ENCODE data around the gene CTSK. TPM values are rescaled to one million over a fixed set of nuclear protein-coding genes. Genes with fewer than 3 reads are reported as not detected.
"Not testable (repeated sequence)": the region's sequence is repeated elsewhere in the genome, so short reads cannot be mapped to it uniquely, and the experiment has no call there.

Gene CTSK
- total RNA-seq, 1 donor from 2014 or later, result 2.8 TPM

GRCh38 chr1:150796374-150796773, 11.7 kb downstream of the CTSK start:
- no peaks in the 10 kb centered on the region for H3K27me3 Mint-ChIP-seq (ENCODE audit: low read depth)
- no peak for DNase-seq (ENCODE audit: low spot score)
- no peaks in the 10 kb centered on the region for H3K4me1 Mint-ChIP-seq (ENCODE audit: low read depth)
- H3K27ac Mint-ChIP-seq, result no peak overlapping the region
- H3K4me3 Mint-ChIP-seq (ENCODE audit: low read depth), result no peak overlapping the region
- peaks cover 14% of the 10 kb centered on the region for H3K36me3 Mint-ChIP-seq (ENCODE audit: low read depth)
- intact Hi-C loops (cut with micrococcal nuclease), result no loop called here
- no peaks in the 10 kb centered on the region for H3K9me3 Mint-ChIP-seq

- H3K27ac Mint-ChIP-seq; DNase-seq (ENCODE audit: low spot score); H3K27me3 Mint-ChIP-seq (ENCODE audit: low read depth); intact Hi-C loops (cut with micrococcal nuclease); H3K9me3 Mint-ChIP-seq; H3K4me1 Mint-ChIP-seq (ENCODE audit: low read depth); H3K4me3 Mint-ChIP-seq (ENCODE audit: low read depth): not testable (repeated sequence)
- peaks cover 14% of the 10 kb centered on the region for H3K36me3 Mint-ChIP-seq (ENCODE audit: low read depth)
These were observed 14.3 kb downstream of the CTSK start for GRCh38 chr1:150793778-150794177.

DNA sequence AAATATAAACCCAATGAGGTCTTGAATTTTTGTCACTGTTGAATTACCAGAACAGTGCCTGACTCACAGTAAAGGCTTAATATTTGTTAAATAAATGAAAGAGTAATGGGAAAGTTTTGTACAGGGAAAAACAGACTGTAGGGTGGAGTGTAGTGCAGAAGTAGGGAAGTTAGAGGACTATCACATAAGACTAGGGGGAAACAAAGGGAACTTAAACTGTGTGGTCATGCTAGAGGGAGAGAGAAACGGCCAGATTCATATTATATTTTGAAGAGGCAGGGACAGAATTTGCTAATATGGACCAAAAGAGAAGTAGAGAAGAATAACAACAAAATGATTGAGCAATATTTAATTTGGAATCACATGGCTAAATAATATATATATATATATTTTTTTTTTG, 14.8 kb downstream of the CTSK start:
- no peak for DNase-seq (ENCODE audit: low spot score)
- intact Hi-C loops (cut with micrococcal nuclease), result no loop called here
- Mint-ChIP-seq H3K27ac (no peak overlapping the region), H3K36me3 (ENCODE audit: low read depth) (peaks cover 11% of the 10 kb centered on the region), H3K4me1 (ENCODE audit: low read depth) (no peaks in the 10 kb centered on the region), H3K9me3 (no peaks in the 10 kb centered on the region), H3K27me3 (ENCODE audit: low read depth) (peaks cover 2% of the 10 kb centered on the region), H3K4me3 (ENCODE audit: low read depth) (no peak overlapping the region)

DNA sequence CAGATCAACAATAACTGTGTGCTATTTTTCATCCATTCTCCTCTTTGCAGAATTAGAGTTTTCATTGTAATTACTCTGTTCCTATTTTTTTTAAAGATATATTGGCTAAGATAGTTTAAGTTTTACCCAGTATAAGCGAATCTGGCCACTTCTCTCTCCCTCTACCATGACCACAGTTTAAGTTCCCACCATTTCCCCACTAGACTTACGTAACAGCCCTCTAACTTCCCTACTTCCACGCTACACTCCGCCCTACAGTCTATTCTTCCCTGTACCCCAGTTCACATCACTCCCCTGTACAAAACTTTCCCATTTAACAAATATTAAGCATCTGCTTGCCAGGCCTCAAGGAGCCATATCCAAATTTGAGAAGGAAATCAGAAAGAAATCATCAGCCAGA, 16.5 kb downstream of the CTSK start:
- DNase-seq (ENCODE audit: low spot score), result no peak
- Mint-ChIP-seq H3K27me3 (ENCODE audit: low read depth) (peaks cover 4% of the 10 kb centered on the region), H3K4me3 (ENCODE audit: low read depth) (no peak overlapping the region), H3K4me1 (ENCODE audit: low read depth) (peaks cover 8% of the 10 kb centered on the region), H3K27ac (no peak overlapping the region), H3K9me3 (no peaks in the 10 kb centered on the region), H3K36me3 (ENCODE audit: low read depth) (peaks cover 3% of the 10 kb centered on the region)
- intact Hi-C loops (cut with micrococcal nuclease), result no loop called here

DNA sequence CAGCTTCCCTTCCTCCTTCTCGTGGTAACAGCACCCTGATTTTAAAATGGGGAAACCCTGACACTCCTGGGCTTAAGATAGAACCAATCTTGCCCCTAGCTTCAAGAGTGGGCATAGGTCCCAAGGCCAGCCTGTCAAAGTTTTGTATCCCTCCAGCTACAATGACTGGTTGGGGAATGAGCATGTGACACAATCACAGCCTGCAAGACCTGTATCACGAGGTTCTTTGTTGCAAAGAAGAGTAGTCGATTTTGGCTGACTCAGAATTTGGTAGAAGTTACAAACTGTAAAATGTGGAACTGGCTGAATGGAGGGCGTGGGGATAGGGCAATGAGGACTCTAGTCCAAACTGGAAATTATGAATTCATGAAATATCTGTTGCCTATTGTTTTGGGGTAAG, 18.7 kb downstream of the CTSK start:
- intact Hi-C loops (cut with micrococcal nuclease), result no loop called here
- Mint-ChIP-seq H3K9me3 (no peaks in the 10 kb centered on the region), H3K4me1 (ENCODE audit: low read depth) (peaks cover 8% of the 10 kb centered on the region), H3K4me3 (ENCODE audit: low read depth) (no peak overlapping the region), H3K36me3 (ENCODE audit: low read depth) (no peaks in the 10 kb centered on the region), H3K27me3 (ENCODE audit: low read depth) (peaks cover 7% of the 10 kb centered on the region), H3K27ac (no peak overlapping the region)
- no peak for DNase-seq (ENCODE audit: low spot score)

DNA sequence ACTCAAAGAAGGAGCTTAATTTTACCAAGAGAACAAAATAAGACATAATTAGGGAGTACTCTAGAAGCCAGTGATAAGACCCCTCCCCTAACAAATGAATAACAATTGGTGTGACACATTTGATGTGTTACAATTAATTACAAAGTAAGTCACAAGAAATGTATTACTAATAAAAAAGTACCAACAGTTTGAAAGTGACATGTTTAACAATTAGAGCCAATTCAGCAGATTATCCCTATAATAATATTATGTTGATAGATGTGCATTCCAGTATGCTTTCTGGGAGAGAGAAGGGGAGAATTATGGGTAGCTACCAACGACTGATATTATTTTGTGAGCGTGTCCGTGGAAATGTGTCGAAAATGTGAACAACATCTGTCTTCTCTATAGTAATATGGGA, 19.1 kb downstream of the CTSK start:
- DNase-seq (ENCODE audit: low spot score), result no peak
- Mint-ChIP-seq H3K9me3 (no peaks in the 10 kb centered on the region), H3K4me1 (ENCODE audit: low read depth) (peaks cover 8% of the 10 kb centered on the region), H3K36me3 (ENCODE audit: low read depth) (no peaks in the 10 kb centered on the region), H3K27me3 (ENCODE audit: low read depth) (peaks cover 7% of the 10 kb centered on the region), H3K27ac (no peak overlapping the region), H3K4me3 (ENCODE audit: low read depth) (no peak overlapping the region)
- intact Hi-C loops (cut with micrococcal nuclease), result no loop called here

DNA sequence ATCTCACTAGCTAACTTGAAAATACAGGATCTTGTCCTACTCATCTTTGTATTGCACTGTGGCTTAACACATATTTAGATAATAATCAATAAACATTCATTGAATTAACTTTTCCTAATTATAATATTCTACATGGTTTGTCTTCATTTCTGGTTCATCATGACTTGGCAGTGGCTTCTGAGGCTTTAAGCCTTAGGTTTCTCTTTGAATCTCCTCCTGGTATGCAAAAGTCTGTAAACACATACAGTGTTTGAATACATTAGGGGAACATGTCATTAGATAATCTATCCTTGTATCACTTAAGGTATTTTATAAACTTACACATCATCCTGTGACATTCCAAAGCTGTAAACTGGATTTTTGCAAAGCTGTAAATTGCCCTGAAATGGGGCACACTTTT, 20.6 kb downstream of the CTSK start:
- Mint-ChIP-seq H3K9me3 (no peaks in the 10 kb centered on the region), H3K27ac (no peak overlapping the region), H3K36me3 (ENCODE audit: low read depth) (no peaks in the 10 kb centered on the region), H3K4me3 (ENCODE audit: low read depth) (no peak overlapping the region), H3K4me1 (ENCODE audit: low read depth) (peaks cover 8% of the 10 kb centered on the region), H3K27me3 (ENCODE audit: low read depth) (peaks cover 7% of the 10 kb centered on the region)
- DNase-seq (ENCODE audit: low spot score), result no peak
- intact Hi-C loops (cut with micrococcal nuclease), result no loop called here

DNA sequence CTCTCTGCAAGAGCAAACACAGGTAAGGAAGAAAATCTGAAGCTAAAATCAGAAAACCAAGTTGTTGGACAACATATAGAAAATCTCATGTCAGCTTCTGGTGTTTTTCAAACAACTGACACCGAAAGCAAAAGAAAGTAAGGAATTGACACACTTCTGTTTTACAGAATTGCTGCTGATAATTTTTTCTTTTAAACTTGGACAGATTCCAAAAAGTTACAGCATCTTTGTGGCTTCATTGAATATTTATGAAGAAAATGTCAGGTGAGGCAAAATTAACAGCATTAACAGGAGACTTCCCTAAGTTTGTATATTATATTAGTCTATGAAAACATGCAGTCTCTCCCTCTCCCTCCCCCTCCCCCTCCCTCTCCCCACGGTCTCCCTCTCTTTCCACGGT, 27.6 kb downstream of the CTSK start:
- Mint-ChIP-seq H3K9me3 (no peaks in the 10 kb centered on the region), H3K36me3 (ENCODE audit: low read depth) (peaks cover 4% of the 10 kb centered on the region), H3K4me1 (ENCODE audit: low read depth) (peaks cover 12% of the 10 kb centered on the region), H3K27ac (no peak overlapping the region), H3K4me3 (ENCODE audit: low read depth) (no peak overlapping the region), H3K27me3 (ENCODE audit: low read depth) (peaks cover 3% of the 10 kb centered on the region)
- no peak for DNase-seq (ENCODE audit: low spot score)
- intact Hi-C loops (cut with micrococcal nuclease), result no loop called here

GRCh38 chr1:150778409-150778808, 29.7 kb downstream of the CTSK start:
- no peak overlapping the region for H3K27ac Mint-ChIP-seq
- no peak overlapping the region for H3K4me3 Mint-ChIP-seq (ENCODE audit: low read depth)
- DNase-seq (ENCODE audit: low spot score), result no peak
- H3K36me3 Mint-ChIP-seq (ENCODE audit: low read depth), result peaks cover 4% of the 10 kb centered on the region
- peaks cover 12% of the 10 kb centered on the region for H3K4me1 Mint-ChIP-seq (ENCODE audit: low read depth)
- no peaks in the 10 kb centered on the region for H3K27me3 Mint-ChIP-seq (ENCODE audit: low read depth)
- intact Hi-C loops (cut with micrococcal nuclease), result no loop called here
- no peaks in the 10 kb centered on the region for H3K9me3 Mint-ChIP-seq

GRCh38 chr1:150777544-150777943, 30.5 kb downstream of the CTSK start:
- Mint-ChIP-seq H3K36me3 (ENCODE audit: low read depth) (peaks cover 4% of the 10 kb centered on the region), H3K9me3 (no peaks in the 10 kb centered on the region), H3K4me3 (ENCODE audit: low read depth) (no peak overlapping the region), H3K27ac (no peak overlapping the region), H3K4me1 (ENCODE audit: low read depth) (peaks cover 12% of the 10 kb centered on the region), H3K27me3 (ENCODE audit: low read depth) (no peaks in the 10 kb centered on the region)
- intact Hi-C loops (cut with micrococcal nuclease), result no loop called here
- DNase-seq (ENCODE audit: low spot score), result no peak

DNA sequence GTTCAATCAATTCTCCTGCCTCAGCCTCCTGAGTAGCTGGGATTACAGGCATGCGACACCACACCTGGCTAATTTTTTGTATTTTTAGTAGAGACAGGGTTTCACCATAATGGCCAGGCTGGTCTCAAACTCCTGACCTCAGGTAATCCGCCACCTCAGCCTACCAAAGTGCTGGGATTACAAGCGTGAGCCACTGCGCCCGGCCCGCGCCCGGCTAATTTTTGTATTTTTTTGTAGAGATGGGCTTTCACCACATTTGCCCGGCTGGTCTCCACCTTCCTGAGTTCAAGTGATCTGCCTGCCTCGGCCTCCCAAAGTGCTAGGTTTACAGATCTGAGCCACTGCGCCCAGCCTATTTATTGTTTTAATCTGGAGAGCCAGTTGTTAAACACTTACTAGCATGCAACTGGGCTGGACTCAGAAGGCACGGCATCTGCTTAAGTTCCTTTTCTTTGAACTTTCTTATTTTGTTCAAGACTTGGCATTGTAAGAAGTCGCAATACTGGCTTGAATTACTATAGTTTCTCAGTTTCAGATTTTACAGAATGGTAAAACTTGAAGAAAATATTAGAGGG, 32.0 kb downstream of the CTSK start:
- DNase-seq (ENCODE audit: low spot score); H3K9me3 Mint-ChIP-seq; H3K27me3 Mint-ChIP-seq (ENCODE audit: low read depth); H3K4me3 Mint-ChIP-seq (ENCODE audit: low read depth); H3K27ac Mint-ChIP-seq; intact Hi-C loops (cut with micrococcal nuclease); H3K36me3 Mint-ChIP-seq (ENCODE audit: low read depth): not testable (repeated sequence)
- H3K4me1 Mint-ChIP-seq (ENCODE audit: low read depth), result peaks cover 22% of the 10 kb centered on the region

- no peaks in the 10 kb centered on the region for H3K27me3 Mint-ChIP-seq (ENCODE audit: low read depth)
- no peaks in the 10 kb centered on the region for H3K9me3 Mint-ChIP-seq
- no peak overlapping the region for H3K27ac Mint-ChIP-seq
- intact Hi-C loops (cut with micrococcal nuclease), result no loop called here
- peaks cover 28% of the 10 kb centered on the region for H3K4me1 Mint-ChIP-seq (ENCODE audit: low read depth)
- no peak overlapping the region for H3K4me3 Mint-ChIP-seq (ENCODE audit: low read depth)
- DNase-seq (ENCODE audit: low spot score), result no peak
- H3K36me3 Mint-ChIP-seq (ENCODE audit: low read depth), result peaks cover 2% of the 10 kb centered on the region
These were observed 32.8 kb downstream of the CTSK start for GRCh38 chr1:150775276-150775675.

GRCh38 chr1:150772326-150772725, 35.7 kb downstream of the CTSK start:
- no peaks in the 10 kb centered on the region for H3K9me3 Mint-ChIP-seq
- H3K4me3 Mint-ChIP-seq (ENCODE audit: low read depth), result no peak overlapping the region
- H3K36me3 Mint-ChIP-seq (ENCODE audit: low read depth), result no peaks in the 10 kb centered on the region
- no peak overlapping the region for H3K27ac Mint-ChIP-seq
- intact Hi-C loops (cut with micrococcal nuclease), result no loop called here
- no peak for DNase-seq (ENCODE audit: low spot score)
- H3K27me3 Mint-ChIP-seq (ENCODE audit: low read depth), result peaks cover 1% of the 10 kb centered on the region
- H3K4me1 Mint-ChIP-seq (ENCODE audit: low read depth), result peaks cover 19% of the 10 kb centered on the region

DNA sequence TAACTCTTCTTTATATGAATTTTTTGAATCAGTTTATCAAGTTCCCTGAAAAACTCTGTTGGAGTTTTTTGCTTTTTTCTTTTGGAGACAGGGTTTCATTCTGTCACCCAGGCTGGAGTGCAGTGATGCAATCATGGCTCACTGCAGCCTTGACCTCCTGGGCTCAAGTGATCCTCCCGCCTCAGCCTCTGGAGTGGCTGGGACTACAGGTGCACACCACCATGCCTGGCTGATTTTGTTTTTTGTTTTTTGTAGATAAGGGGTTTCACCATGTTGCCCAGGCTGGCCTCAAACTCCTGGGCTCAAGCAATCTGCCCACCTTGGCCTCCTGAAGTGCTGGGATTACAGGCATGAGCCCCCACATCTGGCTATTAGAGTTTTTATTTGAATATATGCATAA, 40.4 kb downstream of the CTSK start:
- not testable (repeated sequence) for H3K4me3 Mint-ChIP-seq (ENCODE audit: low read depth); H3K9me3 Mint-ChIP-seq; H3K27me3 Mint-ChIP-seq (ENCODE audit: low read depth); DNase-seq (ENCODE audit: low spot score); H3K27ac Mint-ChIP-seq
- H3K36me3 Mint-ChIP-seq (ENCODE audit: low read depth), result peaks cover 12% of the 10 kb centered on the region
- intact Hi-C loops (cut with micrococcal nuclease), result loop anchor here (10.0 kb wide), 1 partner anchor 203 kb away; no protein-coding TSS in a partner anchor
- peaks cover 37% of the 10 kb centered on the region for H3K4me1 Mint-ChIP-seq (ENCODE audit: low read depth)

All from activated T-helper 2 cell treated with anti-CD3 and anti-CD28 coated beads, Interferon-gamma antibody, Interleukin-2, Interleukin-4, amounts not matched to agents 10 μg/mL and 5 μg/mL and 100 μg/mL, durations not matched to agents 14 hours and 24 hours and 36 hours (primary cell).